Measurements from ENCODE around the gene CLDN12. TPM values are rescaled to one million over a fixed set of nuclear protein-coding genes. Genes with fewer than 3 reads are reported as not detected.

Gene CLDN12
- polyA plus RNA-seq, 1 of the 3 experiments (the other 2 are of a cell fraction) = 65.7 TPM

- peak; percentile 57 for TF ChIP-seq PBX3 (IDR thresholded peaks at IDR 0.05)
- 0 out of 2 replicates have a peak, but pooled peaks have one; percentile 43 for TF ChIP-seq TEAD4 (IDR thresholded peaks at IDR 0.05; ENCODE audit: borderline replicate concordance, insufficient read depth)
- TF ChIP-seq RXRA (IDR thresholded peaks at IDR 0.05; ENCODE audit: borderline replicate concordance, low read depth) = no peak
- no peak for TF ChIP-seq EZH2phosphoT487 (IDR thresholded peaks at IDR 0.05; ENCODE audit: borderline replicate concordance, low read depth)
- TF ChIP-seq RFX5 (IDR thresholded peaks at IDR 0.05; ENCODE audit: low read length) = no peak
- TF ChIP-seq, protein P1, sequence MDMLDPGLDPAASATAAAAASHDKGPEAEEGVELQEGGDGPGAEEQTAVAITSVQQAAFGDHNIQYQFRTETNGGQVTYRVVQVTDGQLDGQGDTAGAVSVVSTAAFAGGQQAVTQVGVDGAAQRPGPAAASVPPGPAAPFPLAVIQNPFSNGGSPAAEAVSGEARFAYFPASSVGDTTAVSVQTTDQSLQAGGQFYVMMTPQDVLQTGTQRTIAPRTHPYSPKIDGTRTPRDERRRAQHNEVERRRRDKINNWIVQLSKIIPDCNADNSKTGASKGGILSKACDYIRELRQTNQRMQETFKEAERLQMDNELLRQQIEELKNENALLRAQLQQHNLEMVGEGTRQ (IDR thresholded peaks at IDR 0.05; ENCODE audit: borderline replicate concordance, low read depth, low read length) = no peak
- TF ChIP-seq, protein P2, sequence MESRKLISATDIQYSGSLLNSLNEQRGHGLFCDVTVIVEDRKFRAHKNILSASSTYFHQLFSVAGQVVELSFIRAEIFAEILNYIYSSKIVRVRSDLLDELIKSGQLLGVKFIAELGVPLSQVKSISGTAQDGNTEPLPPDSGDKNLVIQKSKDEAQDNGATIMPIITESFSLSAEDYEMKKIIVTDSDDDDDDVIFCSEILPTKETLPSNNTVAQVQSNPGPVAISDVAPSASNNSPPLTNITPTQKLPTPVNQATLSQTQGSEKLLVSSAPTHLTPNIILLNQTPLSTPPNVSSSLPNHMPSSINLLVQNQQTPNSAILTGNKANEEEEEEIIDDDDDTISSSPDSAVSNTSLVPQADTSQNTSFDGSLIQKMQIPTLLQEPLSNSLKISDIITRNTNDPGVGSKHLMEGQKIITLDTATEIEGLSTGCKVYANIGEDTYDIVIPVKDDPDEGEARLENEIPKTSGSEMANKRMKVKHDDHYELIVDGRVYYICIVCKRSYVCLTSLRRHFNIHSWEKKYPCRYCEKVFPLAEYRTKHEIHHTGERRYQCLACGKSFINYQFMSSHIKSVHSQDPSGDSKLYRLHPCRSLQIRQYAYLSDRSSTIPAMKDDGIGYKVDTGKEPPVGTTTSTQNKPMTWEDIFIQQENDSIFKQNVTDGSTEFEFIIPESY (IDR thresholded peaks at IDR 0.05; ENCODE audit: borderline replicate concordance, low read depth) = no peak
- TF ChIP-seq, protein P3, sequence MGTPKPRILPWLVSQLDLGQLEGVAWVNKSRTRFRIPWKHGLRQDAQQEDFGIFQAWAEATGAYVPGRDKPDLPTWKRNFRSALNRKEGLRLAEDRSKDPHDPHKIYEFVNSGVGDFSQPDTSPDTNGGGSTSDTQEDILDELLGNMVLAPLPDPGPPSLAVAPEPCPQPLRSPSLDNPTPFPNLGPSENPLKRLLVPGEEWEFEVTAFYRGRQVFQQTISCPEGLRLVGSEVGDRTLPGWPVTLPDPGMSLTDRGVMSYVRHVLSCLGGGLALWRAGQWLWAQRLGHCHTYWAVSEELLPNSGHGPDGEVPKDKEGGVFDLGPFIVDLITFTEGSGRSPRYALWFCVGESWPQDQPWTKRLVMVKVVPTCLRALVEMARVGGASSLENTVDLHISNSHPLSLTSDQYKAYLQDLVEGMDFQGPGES (IDR thresholded peaks at IDR 0.05; ENCODE audit: low read depth, low read length) = no peak
- peak; percentile 62; the same call in 1 of the 2 replicates for TF ChIP-seq NFIC (IDR thresholded peaks at IDR 0.05; ENCODE audit: borderline replicate concordance)
Observed at GRCh38 chr7:90383422-90383821, 19.8 kb upstream of the CLDN12 start (continued).

DNA sequence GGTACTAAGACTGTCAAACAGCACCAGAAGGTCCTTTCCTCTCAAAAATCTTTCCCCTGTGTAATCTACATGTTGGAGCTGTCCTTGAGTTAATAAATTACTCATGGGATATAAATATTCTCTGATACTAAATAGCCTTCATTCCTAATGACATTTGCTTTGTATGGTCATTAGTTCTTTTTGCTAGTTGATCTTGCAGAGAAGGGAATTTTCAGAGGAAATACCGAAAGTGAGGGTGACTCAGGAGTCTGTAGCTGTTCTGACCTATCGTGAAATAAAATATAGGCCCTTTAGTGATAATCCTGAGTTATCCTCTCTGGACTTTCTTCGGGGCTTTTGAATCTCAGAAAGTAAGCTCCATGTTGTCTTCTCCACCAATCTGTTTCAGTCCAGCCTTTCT lies 19.4 kb upstream of the CLDN12 start:
- Histone ChIP-seq H3F3A (replicated peaks; ENCODE audit: insufficient read depth) (peaks cover 54% of the 10 kb centered on the region), H3K4me2 (peak overlapping the region; percentile 67), H4K20me1 (ENCODE audit: insufficient read depth) (no peaks in the 10 kb centered on the region), H3K36me3 (replicated peaks in 1 of 2; ENCODE audit: control insufficient read depth in 1 of 2, insufficient read depth in 2 of 2, low read length in 1 of 2) (peaks cover 62 to 74% of the 10 kb centered on the region in 2 experiments), H3K4me1 (ENCODE audit: control insufficient read depth in 1 of 2, insufficient read depth in 2 of 2, low read depth in 1 of 2, low read length in 1 of 2) (peaks cover 0 to 24% of the 10 kb centered on the region in 2 experiments; a peak in 3 of 4 replicates), H3K4me3 (ENCODE audit: low read depth in 2 of 2, low read length in 1 of 2) (no peak overlapping the region), H3K9me3 (peaks cover 12% of the 10 kb centered on the region; the same call in 1 of the 2 replicates), H3K9me2 (no peaks in the 10 kb centered on the region), H3K79me2 (ENCODE audit: insufficient read depth) (peaks cover 19% of the 10 kb centered on the region), H3K27me3 (ENCODE audit: insufficient read depth) (no peaks in the 10 kb centered on the region), H3K9ac (peak overlapping the region; percentile 64), H2AFZ (ENCODE audit: low read depth) (no peak overlapping the region), H3K27ac (ENCODE audit: low read depth in 2 of 2, low read length in 1 of 2) (peak overlapping the region; percentile 53 to 95; a peak in 3 of 4 replicates)
- no peak for DNase-seq
- ChIA-PET POLR2A (no interaction called here), CTCF (interaction anchor here (0.6 to 0.9 kb wide), 2 partner anchors 40 to 230 kb away, joined by 3 read pairs; partner anchors contain the start of gene STEAP1)
- WGBS (ENCODE audit: low lambda C conversion rate) = 17% methylated on average over 3 of the region's 3 CpGs
- no peak for TF ChIP-seq MXI1 (IDR thresholded peaks at IDR 0.05; ENCODE audit: low read depth, low read length)
- TF ChIP-seq RXRA (IDR thresholded peaks at IDR 0.05; ENCODE audit: borderline replicate concordance, low read depth) = no peak
- no peak for TF ChIP-seq GATA2 (CRISPR knock-in tag; IDR thresholded peaks at IDR 0.05)
- no peak for TF ChIP-seq TCF12 (IDR thresholded peaks at IDR 0.05)
- no peak for TF ChIP-seq YY1 (IDR thresholded peaks at IDR 0.05; ENCODE audit: low read depth)
- TF ChIP-seq RAD21 (IDR thresholded peaks at IDR 0.05; ENCODE audit: low read length) = no peak
- TF ChIP-seq EP300 (IDR thresholded peaks at IDR 0.05; ENCODE audit: borderline replicate concordance in 1 of 2, low read depth in 1 of 2, low read length in 1 of 2) = no peak; a peak in 1 of 4 replicates
- TF ChIP-seq FOSL2 (IDR thresholded peaks at IDR 0.05; ENCODE audit: borderline replicate concordance, low read depth) = peak; percentile 62
- TF ChIP-seq TAF1 (IDR thresholded peaks at IDR 0.05; ENCODE audit: borderline replicate concordance, low read depth, low read length) = no peak
- TF ChIP-seq, protein P4, sequence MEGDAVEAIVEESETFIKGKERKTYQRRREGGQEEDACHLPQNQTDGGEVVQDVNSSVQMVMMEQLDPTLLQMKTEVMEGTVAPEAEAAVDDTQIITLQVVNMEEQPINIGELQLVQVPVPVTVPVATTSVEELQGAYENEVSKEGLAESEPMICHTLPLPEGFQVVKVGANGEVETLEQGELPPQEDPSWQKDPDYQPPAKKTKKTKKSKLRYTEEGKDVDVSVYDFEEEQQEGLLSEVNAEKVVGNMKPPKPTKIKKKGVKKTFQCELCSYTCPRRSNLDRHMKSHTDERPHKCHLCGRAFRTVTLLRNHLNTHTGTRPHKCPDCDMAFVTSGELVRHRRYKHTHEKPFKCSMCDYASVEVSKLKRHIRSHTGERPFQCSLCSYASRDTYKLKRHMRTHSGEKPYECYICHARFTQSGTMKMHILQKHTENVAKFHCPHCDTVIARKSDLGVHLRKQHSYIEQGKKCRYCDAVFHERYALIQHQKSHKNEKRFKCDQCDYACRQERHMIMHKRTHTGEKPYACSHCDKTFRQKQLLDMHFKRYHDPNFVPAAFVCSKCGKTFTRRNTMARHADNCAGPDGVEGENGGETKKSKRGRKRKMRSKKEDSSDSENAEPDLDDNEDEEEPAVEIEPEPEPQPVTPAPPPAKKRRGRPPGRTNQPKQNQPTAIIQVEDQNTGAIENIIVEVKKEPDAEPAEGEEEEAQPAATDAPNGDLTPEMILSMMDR (IDR thresholded peaks at IDR 0.05) = no peak
- no peak for TF ChIP-seq NFIC (IDR thresholded peaks at IDR 0.05; ENCODE audit: borderline replicate concordance)
- no peak for TF ChIP-seq RCOR1 (IDR thresholded peaks at IDR 0.05; ENCODE audit: low read length)
- no peak; the same call in none of the 2 replicates for TF ChIP-seq MEF2A (IDR thresholded peaks at IDR 0.05; ENCODE audit: borderline replicate concordance, low read depth)
- no peak for TF ChIP-seq NRF1 (IDR thresholded peaks at IDR 0.05; ENCODE audit: low read depth, low read length)
- 0 out of 2 replicates have a peak, but pooled peaks have one; percentile 20 for TF ChIP-seq FOXM1 (IDR thresholded peaks at IDR 0.05; ENCODE audit: low read depth)
- no peak; the same call in 1 of the 2 replicates for TF ChIP-seq TEAD4 (IDR thresholded peaks at IDR 0.05; ENCODE audit: borderline replicate concordance, insufficient read depth)

Measured in SK-N-SH (cell line).